ENCODE data around the gene PEX26.
"Not testable (repeated sequence)": the region's sequence is repeated elsewhere in the genome, so short reads cannot be mapped to it uniquely, and the experiment has no call there.

DNA sequence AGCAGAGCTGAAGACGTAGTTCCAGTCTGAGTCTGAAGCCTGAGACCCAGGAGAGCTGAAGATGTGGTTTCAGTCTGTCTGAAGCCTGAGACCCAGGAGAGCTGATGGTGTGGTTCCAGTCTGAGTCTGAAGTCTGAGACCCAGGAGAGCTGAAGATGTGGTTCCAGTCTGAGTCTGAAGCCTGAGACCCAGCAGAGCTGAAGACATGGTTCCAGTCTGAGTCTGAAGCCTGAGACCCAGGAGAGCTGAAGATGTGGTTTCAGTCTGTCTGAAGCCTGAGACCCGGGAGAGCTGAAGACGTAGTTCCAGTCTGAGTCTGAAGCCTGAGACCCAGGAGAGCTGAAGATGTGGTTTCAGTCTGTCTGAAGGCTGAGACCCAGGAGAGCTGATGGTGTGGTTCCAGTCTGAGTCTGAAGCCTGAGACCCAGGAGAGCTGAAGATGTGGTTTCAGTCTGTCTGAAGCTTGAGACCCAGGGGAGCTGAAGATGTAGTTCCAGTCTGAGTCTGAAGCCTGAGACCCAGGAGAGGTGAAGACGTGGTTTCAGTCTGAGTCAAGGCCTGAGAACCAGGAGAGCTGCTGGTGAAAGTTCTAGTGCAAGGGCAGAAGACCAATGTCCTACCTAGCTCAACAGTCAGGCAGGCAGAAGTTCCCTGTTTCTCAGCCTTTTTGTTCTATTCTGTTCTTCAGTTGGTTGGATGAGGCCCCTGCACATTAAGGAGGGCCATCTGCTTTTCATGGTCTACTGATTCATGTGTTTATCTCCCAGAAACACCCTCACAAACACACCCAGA lies 29.0 kb downstream of the PEX26 start:
- TF ChIP-seq, protein P1, sequence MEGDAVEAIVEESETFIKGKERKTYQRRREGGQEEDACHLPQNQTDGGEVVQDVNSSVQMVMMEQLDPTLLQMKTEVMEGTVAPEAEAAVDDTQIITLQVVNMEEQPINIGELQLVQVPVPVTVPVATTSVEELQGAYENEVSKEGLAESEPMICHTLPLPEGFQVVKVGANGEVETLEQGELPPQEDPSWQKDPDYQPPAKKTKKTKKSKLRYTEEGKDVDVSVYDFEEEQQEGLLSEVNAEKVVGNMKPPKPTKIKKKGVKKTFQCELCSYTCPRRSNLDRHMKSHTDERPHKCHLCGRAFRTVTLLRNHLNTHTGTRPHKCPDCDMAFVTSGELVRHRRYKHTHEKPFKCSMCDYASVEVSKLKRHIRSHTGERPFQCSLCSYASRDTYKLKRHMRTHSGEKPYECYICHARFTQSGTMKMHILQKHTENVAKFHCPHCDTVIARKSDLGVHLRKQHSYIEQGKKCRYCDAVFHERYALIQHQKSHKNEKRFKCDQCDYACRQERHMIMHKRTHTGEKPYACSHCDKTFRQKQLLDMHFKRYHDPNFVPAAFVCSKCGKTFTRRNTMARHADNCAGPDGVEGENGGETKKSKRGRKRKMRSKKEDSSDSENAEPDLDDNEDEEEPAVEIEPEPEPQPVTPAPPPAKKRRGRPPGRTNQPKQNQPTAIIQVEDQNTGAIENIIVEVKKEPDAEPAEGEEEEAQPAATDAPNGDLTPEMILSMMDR (optimal IDR thresholded peaks at IDR 0.05 in 1 of 3, IDR thresholded peaks at IDR 0.05 in 1 of 3, conservative IDR thresholded peaks at IDR 0.05 in 1 of 3; ENCODE audit: extremely low read depth in 1 of 3, insufficient read depth in 2 of 3, low read length in 3 of 3), result not testable (repeated sequence)
- not testable (repeated sequence) for TF ChIP-seq EZH2 (IDR thresholded peaks at IDR 0.05; ENCODE audit: low read length)

All from keratinocyte (primary cell).